GM23338 (cell line): ENCODE measurements around the gene GATAD2B. TPM values are rescaled to one million over a fixed set of nuclear protein-coding genes. Genes with fewer than 3 reads are reported as not detected.

Source experiments
- ATAC-seq: fragments of 200-7000 bp; cut with Tn5 transposase; 3 replicates; pipeline ENCODE4 v1.9.1; 2020
- DNase-seq: peaks from one replicate; pipeline ENCODE4 v3.0.0-alpha.2; 2015; ENCODE audit warnings: low spot score
- H2AFZ ChIP-seq: fragments of 200-600 bp; sonication (generic); 2 replicates; pipeline ENCODE4 v1.8.0; 2016; ENCODE audit warnings: antibody characterized with exemption, mild to moderate bottlenecking, moderate library complexity
- H3F3A ChIP-seq: fragments of 200-600 bp; sonication (generic); replicated peaks from 2 replicates; pipeline ENCODE4 v1.8.0; 2017; ENCODE audit warnings: antibody characterized with exemption, mixed run types, low read depth
- H3K27ac ChIP-seq: fragments of 200-600 bp; sonication (generic); 2 replicates; pipeline ENCODE4 v1.6.1; 2016; ENCODE audit warnings: low read depth
- H3K27me3 ChIP-seq: fragments of 200-600 bp; sonication (generic); 2 replicates; pipeline ENCODE4 v1.8.0; 2016; ENCODE audit warnings: mild to moderate bottlenecking, mixed run types, moderate library complexity; ENCODE audit not compliant: insufficient read depth
- H3K36me3 ChIP-seq: fragments of 200-600 bp; sonication (generic); 2 replicates; pipeline ENCODE4 v1.8.0; 2016; ENCODE audit warnings: mild to moderate bottlenecking; ENCODE audit not compliant: insufficient read depth
- H3K4me1 ChIP-seq: fragments of 200-600 bp; sonication (generic); 2 replicates; pipeline ENCODE4 v1.8.0; 2016; ENCODE audit warnings: mild to moderate bottlenecking, moderate library complexity; ENCODE audit not compliant: insufficient read depth
- H3K4me2 ChIP-seq: fragments of 200-600 bp; sonication (generic); 2 replicates; pipeline ENCODE4 v1.7.1; 2017; ENCODE audit warnings: mixed run types
- H3K4me3 ChIP-seq: fragments of 200-600 bp; sonication (generic); 2 replicates; pipeline ENCODE4 v1.6.1; 2016; ENCODE audit warnings: mixed run types
- H3K79me2 ChIP-seq: fragments of 200-600 bp; sonication (generic); replicated peaks from 2 replicates; pipeline ENCODE4 v1.8.0; 2017; ENCODE audit warnings: mild to moderate bottlenecking; ENCODE audit not compliant: insufficient read depth
- H3K9me2 ChIP-seq: fragments of 200-600 bp; sonication (generic); 2 replicates; pipeline ENCODE4 v1.8.0; 2017; ENCODE audit not compliant: insufficient read depth
- H4K20me1 ChIP-seq: fragments of 200-600 bp; sonication (generic); replicated peaks from 2 replicates; pipeline ENCODE4 v1.8.0; 2017; ENCODE audit warnings: mild to moderate bottlenecking; ENCODE audit not compliant: insufficient read depth
- H3K27ac Mint-ChIP-seq: 2 replicates; pipeline ENCODE4 v1.8.0; 2020; ENCODE audit warnings: inconsistent platforms, mild to moderate bottlenecking, moderate library complexity, mixed read lengths
- H3K27me3 Mint-ChIP-seq: 3 replicates; pipeline ENCODE4 v1.8.0; 2022; ENCODE audit warnings: low read depth, mild to moderate bottlenecking, moderate library complexity, mixed read lengths, inconsistent platforms; ENCODE audit not compliant: insufficient read depth, poor library complexity
- H3K36me3 Mint-ChIP-seq: 3 replicates; pipeline ENCODE4 v1.8.0; 2021; ENCODE audit warnings: low read depth, mild to moderate bottlenecking, inconsistent platforms, moderate library complexity, mixed read lengths
- H3K4me1 Mint-ChIP-seq: 3 replicates; pipeline ENCODE4 v1.8.0; 2020; ENCODE audit warnings: mild to moderate bottlenecking, inconsistent platforms, mixed read lengths
- H3K4me3 Mint-ChIP-seq: 3 replicates; pipeline ENCODE4 v1.8.0; 2021; ENCODE audit warnings: moderate library complexity, mild to moderate bottlenecking, inconsistent platforms, mixed read lengths
- H3K9me3 Mint-ChIP-seq: 3 replicates; pipeline ENCODE4 v1.8.0; 2020; ENCODE audit warnings: moderate library complexity, mild to moderate bottlenecking, inconsistent platforms, mixed read lengths
- CREB1 ChIP-seq: fragments of 250-450 bp; sonication (Bioruptor Pico); IDR thresholded peaks from 2 replicates; pipeline ENCODE4 v1.5.0; 2020; ENCODE audit warnings: low read depth, mild to moderate bottlenecking, moderate library complexity
- CTCF ChIP-seq, 2 experiments: fragments of 200-600 bp in 1 of 2; sonication (generic) in 1 of 2; conservative IDR thresholded peaks; 2 replicates each; pipeline versions ENCODE4 v1.5.1 to v1.6.1; 2016 to 2017; ENCODE audit warnings: antibody characterized with exemption in 2 of 2, low read depth in 2 of 2, mild to moderate bottlenecking in 2 of 2, moderate library complexity in 1 of 2
- ETS1 ChIP-seq: IDR thresholded peaks from 2 replicates; pipeline ENCODE4 v1.6.1; 2016; ENCODE audit warnings: antibody characterized with exemption
- EZH2 ChIP-seq: fragments of 200-600 bp; sonication (generic); IDR thresholded peaks from one replicate; pipeline ENCODE4 v1.8.0; 2017; ENCODE audit warnings: antibody characterized with exemption, mild to moderate bottlenecking, low read depth; ENCODE audit not compliant: unreplicated experiment
- EZH2phosphoT487 ChIP-seq: fragments of 200-600 bp; sonication (generic); IDR thresholded peaks from one replicate; pipeline ENCODE4 v1.8.1; 2018; ENCODE audit warnings: antibody characterized with exemption; ENCODE audit not compliant: unreplicated experiment
- JUNB ChIP-seq: IDR thresholded peaks from one replicate; pipeline ENCODE4 v1.6.1; 2016; ENCODE audit warnings: antibody characterized with exemption; ENCODE audit not compliant: unreplicated experiment
- NANOG ChIP-seq: IDR thresholded peaks from 2 replicates; pipeline ENCODE4 v1.6.1; 2016; ENCODE audit warnings: antibody characterized with exemption, borderline replicate concordance
- STAT1 ChIP-seq: IDR thresholded peaks from one replicate; pipeline ENCODE4 v1.6.1; 2016; ENCODE audit warnings: antibody characterized with exemption; ENCODE audit not compliant: unreplicated experiment
- ZNF331 ChIP-seq: fragments of 250-450 bp; sonication (Bioruptor Pico); IDR thresholded peaks from 2 replicates; pipeline ENCODE4 v1.5.0; 2020; ENCODE audit warnings: low read depth, mild to moderate bottlenecking, moderate library complexity
- ZNF462 ChIP-seq: fragments of 250-450 bp; sonication (Bioruptor Pico); IDR thresholded peaks from 2 replicates; pipeline ENCODE4 v1.5.0; 2020; ENCODE audit warnings: mild to moderate bottlenecking, moderate library complexity
- polyA plus RNA-seq: library from polyadenylated mRNA; unstranded; fragments of >200 nt; fragmentation: Nextera tagmentation; extraction: Ambion mirVana; gene quantifications from 2 replicates; pipeline ENCODE4 v1.2.1, GENCODE V29; 2016
- total RNA-seq: library from RNA; depleted of rRNA; stranded (reverse); fragments of >200 nt; shearing (Covaris generic); gene quantifications from 2 replicates; pipeline ENCODE4 v1.2.3, GENCODE V29; 2014

GATAD2B gene
- total and polyA plus RNA-seq, 2 experiments from 2014 or later = 5.2 to 17.8 TPM

GRCh38 chr1:153793973-153794615 lies 128.7 kb downstream of the GATAD2B start:
- ATAC-seq (peak; percentile 3), DNase-seq (no peak)
- no peaks in the 10 kb centered on the region; the same call in 2 of the 3 replicates for H3K36me3 Mint-ChIP-seq
- H3K27ac ChIP-seq = no peak overlapping the region
- no peak overlapping the region; the same call in 1 of the 2 replicates for H3K27ac Mint-ChIP-seq
- TF ChIP-seq STAT1 (no peak), CTCF (conservative IDR thresholded peaks at IDR 0.05; ENCODE audit: low read depth in 2 of 2) (no peak), ZNF331 (no peak), EZH2phosphoT487 (no peak), CREB1 (CRISPR knock-in tag) (no peak), JUNB (no peak), ETS1 (no peak), NANOG (no peak), EZH2 (no peak)
- H2AFZ ChIP-seq = peak overlapping the region; percentile 87
- H3K79me2 ChIP-seq = no peaks in the 10 kb centered on the region
- no peaks in the 10 kb centered on the region for H3K9me3 Mint-ChIP-seq
- peaks cover 39% of the 10 kb centered on the region for H3K4me1 Mint-ChIP-seq
- no peaks in the 10 kb centered on the region for H3K9me2 ChIP-seq
- no peaks in the 10 kb centered on the region for H3K27me3 ChIP-seq
- peak overlapping the region; percentile 45; the same call in 2 of the 3 replicates for H3K4me3 Mint-ChIP-seq
- no peaks in the 10 kb centered on the region for H3K36me3 ChIP-seq
- H3K4me1 ChIP-seq = peaks cover 19% of the 10 kb centered on the region
- H3K4me2 ChIP-seq = peak overlapping the region; percentile 71
- H3F3A ChIP-seq = 0 out of 2 replicates have a peak, but pooled peaks cover 16% of the 10 kb centered on the region
- H3K4me3 ChIP-seq = peak overlapping the region; percentile 30; the same call in 1 of the 2 replicates
- H4K20me1 ChIP-seq = 0 out of 2 replicates have a peak, but pooled peaks cover 3% of the 10 kb centered on the region
- peaks cover 17% of the 10 kb centered on the region for H3K27me3 Mint-ChIP-seq

- ATAC-seq = peak; percentile 14
- Histone ChIP-seq H3K4me3 (peak overlapping the region; percentile 30; the same call in 1 of the 2 replicates), H3K4me1 (peaks cover 19% of the 10 kb centered on the region), H3K9me2 (no peaks in the 10 kb centered on the region), H4K20me1 (0 out of 2 replicates have a peak, but pooled peaks cover 3% of the 10 kb centered on the region), H3K27me3 (no peaks in the 10 kb centered on the region), H2AFZ (peak overlapping the region; percentile 87; the same call in 1 of the 2 replicates), H3K27ac (no peak overlapping the region), H3K4me2 (peak overlapping the region; percentile 71), H3K79me2 (no peaks in the 10 kb centered on the region), H3F3A (0 out of 2 replicates have a peak, but pooled peaks cover 15% of the 10 kb centered on the region), H3K36me3 (no peaks in the 10 kb centered on the region)
- H3K27ac Mint-ChIP-seq = no peak overlapping the region
- no peaks in the 10 kb centered on the region; the same call in 2 of the 3 replicates for H3K36me3 Mint-ChIP-seq
- peak; percentile 60 for DNase-seq
- H3K4me1 Mint-ChIP-seq = peaks cover 39% of the 10 kb centered on the region
- peaks cover 19% of the 10 kb centered on the region for H3K27me3 Mint-ChIP-seq
- H3K4me3 Mint-ChIP-seq = no peak overlapping the region
- H3K9me3 Mint-ChIP-seq = no peaks in the 10 kb centered on the region
- no peak for TF ChIP-seq STAT1
- no peak for TF ChIP-seq JUNB
- TF ChIP-seq NANOG = no peak
- no peak for TF ChIP-seq ZNF462 (CRISPR knock-in tag)
- no peak for TF ChIP-seq EZH2phosphoT487
- no peak for TF ChIP-seq EZH2
Observed at GRCh38 chr1:153793261-153793972, 129.4 kb downstream of the GATAD2B start.
